GM19035 (cell line): ENCODE measurements around the gene TMEM170A.

ENCODE experiments used
- ATAC-seq: cut with Tn5 transposase; IDR thresholded peaks from one replicate; pipeline ENCODE4 v1.9.1; 2021; ENCODE audit not compliant: unreplicated experiment

Gene TMEM170A

GRCh38 chr16:75482434-75483205 is 18.1 kb upstream of the TMEM170A start:
- ATAC-seq: no peak

- ATAC-seq: no peak
Measured at GRCh38 chr16:75481475-75481874, 17.0 kb upstream of the TMEM170A start.

- ATAC-seq: no peak
Measured at GRCh38 chr16:75479421-75479990, 15.0 kb upstream of the TMEM170A start.

GRCh38 chr16:75478480-75479345 is 14.2 kb upstream of the TMEM170A start:
- ATAC-seq: no peak

- ATAC-seq: no peak
Measured at GRCh38 chr16:75477680-75478473, 13.4 kb upstream of the TMEM170A start.

GRCh38 chr16:75476817-75477216 is 12.3 kb upstream of the TMEM170A start:
- no peak for ATAC-seq

- no peak for ATAC-seq
Measured at GRCh38 chr16:75475420-75475847, 10.9 kb upstream of the TMEM170A start.

GRCh38 chr16:75472908-75473877 is 8.7 kb upstream of the TMEM170A start:
- no peak for ATAC-seq

- ATAC-seq: peak; percentile 94
Measured at GRCh38 chr16:75471723-75472633, 7.5 kb upstream of the TMEM170A start.

GRCh38 chr16:75466760-75467159 is 2.3 kb upstream of the TMEM170A start:
- no peak for ATAC-seq

- peak; percentile 15 for ATAC-seq
Measured at GRCh38 chr16:75463389-75464121, 934 bp downstream of the TMEM170A start.

- no peak for ATAC-seq
Measured at GRCh38 chr16:75462806-75463205, 1.7 kb downstream of the TMEM170A start.

- no peak for ATAC-seq
Measured at GRCh38 chr16:75461575-75461974, 2.9 kb downstream of the TMEM170A start.

GRCh38 chr16:75460446-75460845 is 4.0 kb downstream of the TMEM170A start:
- ATAC-seq: no peak

GRCh38 chr16:75459691-75460090 is 4.8 kb downstream of the TMEM170A start:
- ATAC-seq: no peak

- ATAC-seq: no peak
Measured at GRCh38 chr16:75458439-75458838, 6.0 kb downstream of the TMEM170A start.

GRCh38 chr16:75458029-75458428 is 6.5 kb downstream of the TMEM170A start:
- ATAC-seq: no peak

GRCh38 chr16:75457485-75458021 is 6.9 kb downstream of the TMEM170A start:
- ATAC-seq: no peak
